T47D (cell line): ENCODE data around the gene MARCO.

Experiments
- DNase-seq, 2 experiments: peaks; one replicate each; pipeline versions ENCODE4 v3.0.0 to v3.0.0-alpha.2; 2011 to 2012; ENCODE audit warnings: low read depth in 1 of 2, low spot score in 1 of 2
- JUND ChIP-seq: IDR thresholded peaks from 2 replicates; pipeline ENCODE4 v1.6.1; 2012; ENCODE audit warnings: low read depth
- in situ Hi-C: cut with HindIII; loops from 2 replicates; pipeline ENCODE4 v1.10.0; 2016; ENCODE audit warnings: low sequenced_read_pairs, low pct_unique_long_range_greater_than_20kb

The MARCO gene, protein sequence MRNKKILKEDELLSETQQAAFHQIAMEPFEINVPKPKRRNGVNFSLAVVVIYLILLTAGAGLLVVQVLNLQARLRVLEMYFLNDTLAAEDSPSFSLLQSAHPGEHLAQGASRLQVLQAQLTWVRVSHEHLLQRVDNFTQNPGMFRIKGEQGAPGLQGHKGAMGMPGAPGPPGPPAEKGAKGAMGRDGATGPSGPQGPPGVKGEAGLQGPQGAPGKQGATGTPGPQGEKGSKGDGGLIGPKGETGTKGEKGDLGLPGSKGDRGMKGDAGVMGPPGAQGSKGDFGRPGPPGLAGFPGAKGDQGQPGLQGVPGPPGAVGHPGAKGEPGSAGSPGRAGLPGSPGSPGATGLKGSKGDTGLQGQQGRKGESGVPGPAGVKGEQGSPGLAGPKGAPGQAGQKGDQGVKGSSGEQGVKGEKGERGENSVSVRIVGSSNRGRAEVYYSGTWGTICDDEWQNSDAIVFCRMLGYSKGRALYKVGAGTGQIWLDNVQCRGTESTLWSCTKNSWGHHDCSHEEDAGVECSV

DNA sequence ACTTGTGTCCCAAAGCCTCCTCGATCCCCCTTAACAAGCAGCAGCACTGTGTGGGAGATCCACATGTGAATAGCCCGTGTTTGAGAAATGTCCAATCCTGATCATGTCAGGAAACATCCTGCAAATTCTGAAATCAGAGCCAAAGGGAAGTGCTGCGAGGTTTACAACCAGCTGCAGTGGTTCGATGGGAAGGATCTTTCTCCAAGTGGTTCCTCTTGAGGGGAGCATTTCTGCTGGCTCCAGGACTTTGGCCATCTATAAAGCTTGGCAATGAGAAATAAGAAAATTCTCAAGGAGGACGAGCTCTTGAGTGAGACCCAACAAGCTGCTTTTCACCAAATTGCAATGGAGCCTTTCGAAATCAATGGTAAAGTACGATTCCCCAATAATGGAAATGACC, at the start of gene MARCO:
Gene MARCO, plus strand, starts transcription at position 164 of the 400 bp plus-strand sequence. Its CDS starts 107 bp downstream, at position 271.
- in situ Hi-C loops = no loop called here
- DNase-seq = no peak
- no peak for TF ChIP-seq JUND

- in situ Hi-C loops = no loop called here
- TF ChIP-seq JUND = no peak
- DNase-seq = no peak
Measured at GRCh38 chr2:118893100-118893499, 48.9 kb upstream of the MARCO start.

GRCh38 chr2:118902266-118903028, 39.5 kb upstream of the MARCO start:
- no peak for DNase-seq
- in situ Hi-C loops = no loop called here
- no peak for TF ChIP-seq JUND

GRCh38 chr2:118903029-118903351, 39.0 kb upstream of the MARCO start:
- in situ Hi-C loops = no loop called here
- DNase-seq = no peak
- TF ChIP-seq JUND = no peak

- in situ Hi-C loops = no loop called here
- TF ChIP-seq JUND = no peak
- no peak for DNase-seq
Measured at GRCh38 chr2:118903551-118904479, 38.2 kb upstream of the MARCO start.

- in situ Hi-C loops = no loop called here
- TF ChIP-seq JUND = no peak
- DNase-seq = no peak
Measured at GRCh38 chr2:118905206-118905605, 36.8 kb upstream of the MARCO start.

DNA sequence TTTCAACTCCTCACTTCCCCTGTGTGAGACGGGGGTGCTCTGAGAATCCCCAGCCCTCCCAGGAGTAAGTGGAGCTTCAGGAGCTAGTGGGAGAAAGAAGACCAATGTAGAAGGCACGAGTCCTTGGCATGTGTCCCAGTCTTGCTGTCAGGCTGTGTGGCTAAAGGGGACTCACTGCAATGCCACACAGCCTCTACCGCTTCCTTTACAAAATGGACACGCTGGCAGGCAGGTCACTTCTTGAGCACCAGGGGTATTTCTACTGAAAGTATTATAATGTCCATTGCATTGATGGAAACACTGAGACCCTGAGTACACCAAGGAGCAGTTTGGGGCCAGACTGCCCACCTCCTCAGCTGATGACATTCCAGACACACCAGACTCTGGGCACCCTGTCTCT, 35.8 kb upstream of the MARCO start:
- DNase-seq = no peak
- in situ Hi-C loops = no loop called here
- TF ChIP-seq JUND = no peak

GRCh38 chr2:118907759-118908158, 34.2 kb upstream of the MARCO start:
- no peak for TF ChIP-seq JUND
- in situ Hi-C loops = no loop called here
- no peak for DNase-seq

GRCh38 chr2:118909191-118909590, 32.8 kb upstream of the MARCO start:
- DNase-seq = no peak
- no peak for TF ChIP-seq JUND
- in situ Hi-C loops = no loop called here

- in situ Hi-C loops = no loop called here
- no peak for TF ChIP-seq JUND
Measured at GRCh38 chr2:118911166-118911856, 30.7 kb upstream of the MARCO start.

GRCh38 chr2:118911936-118912335, 30.1 kb upstream of the MARCO start:
- no peak for TF ChIP-seq JUND
- DNase-seq = no peak
- in situ Hi-C loops = no loop called here

More at GRCh38 chr2:118911166-118911856, 30.7 kb upstream of the MARCO start:
- no peak for DNase-seq
